HG03060 (cell line): ENCODE measurements around the gene SERGEF.
"Not testable (repeated sequence)": the region's sequence is repeated elsewhere in the genome, so short reads cannot be mapped to it uniquely, and the experiment has no call there.

Experiments
- ATAC-seq: cut with Tn5 transposase; IDR thresholded peaks from one replicate; pipeline ENCODE4 v1.9.1; 2021; ENCODE audit warnings: low read depth, moderate number of reproducible peaks; ENCODE audit not compliant: unreplicated experiment

Gene SERGEF

DNA sequence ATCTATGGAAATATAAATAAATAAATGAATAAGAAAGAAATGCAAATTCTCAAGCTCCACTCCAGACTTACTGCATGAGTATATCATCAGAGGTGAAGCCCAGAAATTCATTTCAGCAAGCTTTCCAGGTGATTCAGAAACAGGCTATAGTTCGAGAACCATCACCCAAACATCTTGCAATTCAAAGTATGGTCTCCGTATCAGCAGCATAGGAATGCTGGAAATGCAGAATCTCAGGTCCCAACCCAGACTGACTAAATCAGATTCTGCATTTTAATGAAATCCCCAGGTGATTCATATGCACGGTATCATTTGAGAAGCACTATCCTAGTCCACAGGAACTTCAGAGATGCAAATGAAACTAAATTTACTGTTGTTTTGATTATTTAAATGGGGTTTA is 95.3 kb downstream of the SERGEF start:
- ATAC-seq, result no peak

DNA sequence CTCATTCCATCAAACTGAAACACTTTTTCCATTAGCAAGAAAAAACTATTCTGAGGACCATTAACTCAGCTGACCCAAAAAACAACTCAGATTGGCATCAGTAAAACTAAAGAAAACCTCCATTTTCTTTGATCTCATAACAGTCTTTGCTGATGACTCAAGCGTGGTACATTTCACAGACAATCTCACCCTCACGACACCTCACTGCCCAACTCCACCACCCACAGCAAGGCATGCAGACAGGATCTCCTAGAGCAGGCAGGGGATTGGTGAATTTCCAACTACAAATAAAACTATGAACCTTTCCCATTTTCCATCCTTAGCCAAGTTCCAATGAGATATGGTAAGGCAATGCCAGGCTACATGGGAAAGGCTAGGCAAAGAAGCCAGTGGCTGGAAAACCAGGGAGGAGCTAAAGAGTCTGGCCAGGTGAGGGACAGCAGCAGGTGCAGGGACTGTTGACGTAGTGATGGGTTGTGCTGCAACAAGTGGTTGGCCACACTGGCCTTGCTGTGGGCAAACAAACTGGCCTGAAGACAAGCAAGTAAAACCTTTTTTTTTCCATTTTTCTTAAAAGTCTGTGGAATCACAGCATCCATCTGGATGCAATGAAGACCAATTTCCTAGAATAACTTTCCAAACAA is 97.2 kb downstream of the SERGEF start:
- ATAC-seq, result no peak

DNA sequence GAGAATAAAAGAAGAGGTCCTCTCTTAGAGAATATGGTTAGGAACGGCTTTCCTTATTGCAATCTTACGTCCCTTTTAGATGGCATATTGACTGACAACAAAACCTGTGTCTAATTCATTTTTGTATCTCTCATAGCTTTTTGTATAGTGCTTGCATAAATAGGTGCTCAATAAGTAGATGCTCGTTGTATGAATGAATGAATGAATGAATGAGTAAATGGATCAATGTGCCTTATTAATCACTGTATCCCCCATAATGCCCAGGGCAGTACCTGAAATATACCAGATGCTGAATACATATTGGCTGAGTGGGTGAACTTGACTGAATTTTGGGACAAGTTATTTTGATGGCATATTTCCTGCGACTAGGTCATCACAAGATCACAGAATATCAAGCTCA is 97.9 kb downstream of the SERGEF start:
- ATAC-seq, result no peak

DNA sequence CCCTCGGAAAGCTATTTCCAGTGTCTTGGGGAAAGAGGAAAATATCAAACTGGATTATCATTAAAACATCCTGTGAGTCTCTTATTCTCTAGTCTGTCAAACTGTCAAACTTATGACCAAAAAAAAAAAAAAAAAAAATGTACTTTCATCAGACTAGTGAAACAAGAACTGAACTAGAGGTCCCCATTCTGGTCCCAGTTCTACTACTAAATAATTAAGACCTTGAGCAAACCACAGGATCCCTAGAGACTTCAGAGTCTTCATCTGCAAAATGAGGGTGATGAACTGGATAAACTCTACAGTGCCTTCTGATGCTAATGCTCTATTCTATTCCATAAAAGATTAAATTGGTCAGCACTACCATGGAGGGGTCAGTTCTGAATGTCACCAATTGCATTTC is 105.8 kb downstream of the SERGEF start:
- no peak for ATAC-seq

DNA sequence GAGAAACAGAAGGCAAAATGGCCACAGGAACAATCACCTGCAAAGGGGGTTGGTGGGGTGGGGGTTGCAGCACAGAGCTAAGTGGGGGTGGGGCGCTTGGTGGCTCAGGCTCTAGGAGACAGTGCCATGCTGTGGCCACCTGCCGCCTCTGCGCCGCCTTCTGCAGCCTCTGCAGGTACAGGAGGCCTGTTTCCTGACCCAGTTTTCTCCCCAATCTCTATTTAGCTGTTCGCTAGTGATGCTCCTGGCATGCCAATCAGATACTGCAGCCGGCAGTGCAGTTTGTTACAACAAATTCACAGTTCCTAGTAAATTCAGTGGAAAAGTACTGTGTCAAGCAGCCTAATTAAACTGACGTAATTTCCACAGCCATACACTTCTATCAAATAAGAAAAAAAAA is 106.4 kb downstream of the SERGEF start:
- no peak for ATAC-seq

DNA sequence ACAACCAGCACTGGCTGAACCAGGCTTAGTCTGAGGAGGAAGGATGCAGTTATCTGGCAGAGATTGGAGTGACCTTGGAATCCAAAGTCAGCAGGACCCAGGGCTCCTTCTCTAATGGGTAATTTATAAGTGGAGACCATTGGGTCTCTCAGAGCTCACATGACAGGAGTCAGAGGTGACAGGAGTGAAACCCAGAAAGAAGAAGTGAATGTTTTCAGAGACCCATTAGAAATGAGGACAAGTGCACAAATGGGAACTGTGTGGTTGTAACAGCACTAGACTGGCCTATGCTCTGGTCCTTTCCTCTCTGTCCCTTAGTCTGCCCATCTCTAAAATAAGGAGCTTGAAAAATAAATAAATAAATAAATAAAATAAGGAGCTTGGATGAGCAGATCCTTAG is 107.4 kb downstream of the SERGEF start:
- ATAC-seq, result peak; percentile 68

DNA sequence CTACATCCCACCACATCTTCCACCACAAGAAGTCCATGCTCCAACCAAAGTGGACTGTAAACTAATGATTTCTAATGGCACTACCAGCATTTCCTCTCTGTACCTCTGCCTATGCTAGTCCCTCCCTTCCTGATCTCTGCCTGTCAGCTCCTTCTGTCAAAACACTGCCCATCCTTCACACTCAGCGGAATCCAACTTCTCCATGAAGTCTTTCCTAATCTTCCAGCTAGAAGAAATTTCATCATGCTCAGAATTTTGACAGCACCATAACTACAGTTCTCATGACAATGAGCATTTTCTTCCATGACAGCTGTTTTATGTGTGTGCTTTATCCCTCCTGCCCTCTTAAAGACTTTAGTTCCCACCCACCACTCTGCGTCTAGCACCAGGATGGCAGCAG is 111.4 kb downstream of the SERGEF start:
- ATAC-seq, result no peak

DNA sequence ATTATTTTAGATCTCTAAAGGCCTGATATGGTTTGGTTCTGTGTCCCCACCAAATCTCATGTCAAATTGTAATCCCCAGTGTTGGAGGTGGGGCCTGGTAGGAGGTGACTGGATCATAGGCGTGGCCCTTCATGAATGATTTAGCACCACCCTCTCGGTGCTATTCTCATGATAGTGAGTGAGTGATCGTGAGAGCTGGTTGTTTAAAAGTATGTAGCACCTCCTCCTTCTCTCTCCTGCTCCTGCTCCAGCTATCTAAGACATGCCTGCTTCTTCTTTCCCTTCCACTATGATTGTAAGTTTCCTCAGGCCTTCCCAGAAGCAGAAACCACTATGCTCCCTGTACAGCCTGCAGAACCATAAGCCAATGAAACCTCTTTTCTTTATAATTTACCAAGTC is 114.1 kb downstream of the SERGEF start:
- no peak for ATAC-seq

DNA sequence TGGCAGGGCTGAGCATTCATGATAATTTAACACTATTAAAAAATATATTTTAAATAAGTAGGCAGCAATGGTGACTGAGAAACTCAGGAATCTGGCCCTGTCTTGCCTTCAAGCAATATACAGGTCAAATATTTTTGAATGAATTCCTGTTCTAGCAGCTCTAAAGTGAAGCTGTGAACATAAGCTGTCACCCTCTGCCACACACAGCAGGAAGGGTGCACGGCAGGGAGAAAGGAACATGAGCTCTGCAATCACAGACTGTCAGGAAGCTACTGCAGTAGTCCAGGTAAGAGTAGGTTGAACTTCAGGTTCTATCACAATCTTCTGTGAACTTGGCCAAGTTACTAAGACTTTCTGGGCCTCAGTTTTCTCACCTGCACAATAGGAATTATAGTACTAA is 114.8 kb downstream of the SERGEF start:
- no peak for ATAC-seq

DNA sequence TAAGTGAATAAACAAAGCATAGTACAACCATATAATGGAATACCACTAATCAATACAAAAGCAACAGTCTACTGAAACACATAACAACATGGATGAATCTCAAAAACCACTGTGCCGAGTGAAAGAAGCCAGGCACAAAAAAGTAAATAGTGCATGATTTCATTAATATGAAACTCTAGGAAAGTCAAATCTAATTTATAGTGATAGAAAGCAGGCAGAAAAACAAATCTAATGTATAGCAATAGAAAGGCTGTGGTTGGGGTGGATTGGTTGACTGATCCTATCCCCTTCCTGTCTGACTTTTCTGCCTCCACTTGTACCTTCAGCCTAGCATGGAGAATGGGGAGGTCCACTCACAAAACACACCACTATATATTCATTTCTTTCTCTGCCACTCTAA is 115.4 kb downstream of the SERGEF start:
- no peak for ATAC-seq

DNA sequence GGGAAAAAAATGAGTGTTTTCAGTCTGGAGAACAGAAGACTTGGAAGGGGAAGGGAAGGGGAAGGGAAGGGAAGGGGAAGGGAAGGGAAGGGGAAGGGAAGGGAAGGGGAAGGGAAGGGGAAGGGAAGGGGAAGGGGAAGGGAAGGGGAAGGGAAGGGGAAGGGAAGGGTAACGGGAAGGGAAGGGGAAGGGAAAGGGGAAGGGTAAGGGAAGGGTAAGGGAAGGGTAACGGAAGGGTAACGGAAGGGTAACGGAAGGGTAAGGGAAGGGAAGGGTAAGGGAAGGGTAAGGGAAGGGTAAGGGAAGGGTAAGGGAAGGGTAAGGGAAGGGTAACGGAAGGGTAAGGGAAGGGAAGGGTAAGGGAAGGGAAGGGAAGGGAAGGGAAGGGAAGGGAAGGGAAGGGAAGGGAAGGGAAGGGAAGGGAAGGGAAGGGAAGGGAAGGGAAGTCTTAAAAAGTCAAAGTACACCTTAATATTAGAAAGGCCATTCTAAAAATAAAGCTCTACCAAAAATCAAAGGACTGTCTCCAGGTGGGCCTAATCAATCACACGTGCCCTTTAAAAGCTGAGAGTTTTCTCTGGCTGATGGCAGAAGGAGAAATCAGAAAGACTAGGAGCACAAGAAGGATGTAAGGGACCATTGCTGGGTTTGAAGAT is 116.2 kb downstream of the SERGEF start:
- not testable (repeated sequence) for ATAC-seq

DNA sequence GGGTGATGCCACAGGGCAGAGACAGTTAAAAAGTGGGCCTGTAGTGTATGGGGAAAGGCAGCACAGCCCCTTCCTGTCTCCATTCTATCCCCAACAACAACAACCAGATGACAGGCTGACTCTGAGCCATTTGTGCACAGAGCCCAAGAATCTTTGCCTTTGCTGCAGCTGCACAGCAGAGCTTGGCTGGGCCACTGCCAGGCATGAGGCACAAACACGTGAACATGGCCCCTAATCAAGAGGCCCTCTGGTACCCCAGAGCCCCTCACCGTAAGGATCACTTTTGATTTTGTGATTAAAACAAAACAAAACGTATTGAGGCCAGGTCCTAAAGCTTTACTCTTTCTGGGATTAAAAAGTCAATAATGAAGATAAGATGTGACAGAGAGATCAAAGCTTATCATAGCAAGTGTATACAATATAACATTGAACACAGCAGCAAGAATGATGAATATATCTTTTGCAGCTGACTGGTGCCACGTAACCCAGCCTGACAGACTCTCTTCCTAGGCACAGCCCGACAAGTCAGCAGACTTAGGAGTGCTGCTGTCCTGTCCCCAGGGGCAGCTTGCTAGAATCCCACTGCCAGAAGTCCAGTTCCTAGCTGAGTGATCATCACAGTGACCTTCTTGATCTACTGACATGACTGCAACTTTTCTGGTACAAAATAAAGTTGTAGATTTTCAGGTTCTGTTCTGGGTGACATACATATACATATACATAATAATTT is 117.8 kb downstream of the SERGEF start:
- no peak for ATAC-seq

DNA sequence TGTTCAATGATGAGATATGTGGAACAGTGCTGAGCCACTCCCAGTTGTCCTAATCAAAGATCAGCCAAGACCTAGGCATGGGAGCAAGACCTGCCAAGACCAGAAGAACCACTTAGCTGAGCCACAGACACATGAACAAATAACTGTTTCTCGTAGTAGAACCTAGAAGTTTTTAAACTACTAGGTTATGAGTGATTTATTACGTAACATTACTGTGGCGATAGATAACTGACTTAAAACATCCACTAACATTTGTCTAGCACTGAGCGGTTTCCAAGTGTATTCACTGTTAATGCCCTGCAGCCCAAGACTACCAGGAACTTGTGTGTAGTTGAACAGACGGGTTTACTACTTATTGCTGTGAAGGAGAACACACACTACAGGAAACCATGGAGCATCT is 120.4 kb downstream of the SERGEF start:
- no peak for ATAC-seq

DNA sequence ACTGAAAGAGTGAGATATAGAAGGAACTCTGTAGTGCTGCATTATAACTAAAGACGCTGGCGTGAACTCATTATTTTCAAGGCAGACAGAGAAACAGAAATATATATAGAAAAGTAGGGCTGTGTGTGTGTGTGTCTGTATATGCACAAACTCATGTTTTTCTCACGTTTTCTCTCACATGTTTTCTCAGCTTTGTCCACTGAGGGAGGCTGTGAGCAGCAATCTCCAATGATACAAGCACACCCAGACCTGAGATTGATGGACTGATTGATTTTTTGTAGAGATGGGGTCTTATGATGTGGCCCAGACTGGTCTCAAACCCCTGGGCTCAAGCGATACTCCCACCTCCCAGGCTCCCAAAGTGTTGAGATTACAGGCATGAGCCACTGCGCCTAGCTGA is 122.5 kb downstream of the SERGEF start:
- no peak for ATAC-seq

DNA sequence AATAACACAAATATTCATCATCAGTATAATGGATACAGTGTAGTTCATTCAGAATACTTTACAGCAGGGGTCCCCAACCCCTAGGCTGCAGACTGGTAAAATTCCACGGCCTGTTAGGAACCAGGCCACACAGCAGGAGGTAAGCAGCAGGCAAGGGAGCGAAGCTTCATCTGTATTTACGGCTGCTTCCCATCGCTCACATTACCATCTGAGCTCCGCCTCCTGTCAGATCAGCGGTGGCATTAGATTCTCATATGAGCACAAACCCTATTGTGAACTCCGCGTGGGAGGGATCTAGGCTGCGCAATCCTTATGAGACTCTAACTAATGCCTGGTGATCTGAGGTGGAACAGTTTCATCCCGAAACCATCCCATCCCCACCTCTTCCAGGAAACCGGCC is 125.1 kb downstream of the SERGEF start:
- ATAC-seq, result no peak

DNA sequence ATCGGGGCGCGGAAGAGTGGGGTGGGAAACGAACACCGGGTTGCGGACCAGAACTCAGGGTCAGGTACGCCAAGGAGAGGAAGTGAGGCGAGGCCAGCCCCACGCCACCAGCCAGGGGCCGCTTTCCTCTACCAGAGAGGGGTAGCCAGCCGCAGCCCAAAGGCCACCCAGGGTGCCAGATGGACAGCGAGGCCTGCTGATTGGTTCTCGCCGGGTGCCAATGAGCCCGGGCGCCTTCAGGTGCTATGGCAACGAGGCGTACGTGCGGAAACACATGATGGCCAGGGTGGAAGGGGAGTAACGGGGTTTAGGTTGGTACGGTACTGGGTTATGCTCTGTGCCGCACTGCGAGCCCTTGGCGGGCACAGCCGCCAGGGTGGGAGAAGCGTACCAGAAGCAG is 128.9 kb downstream of the SERGEF start:
- no peak for ATAC-seq

DNA sequence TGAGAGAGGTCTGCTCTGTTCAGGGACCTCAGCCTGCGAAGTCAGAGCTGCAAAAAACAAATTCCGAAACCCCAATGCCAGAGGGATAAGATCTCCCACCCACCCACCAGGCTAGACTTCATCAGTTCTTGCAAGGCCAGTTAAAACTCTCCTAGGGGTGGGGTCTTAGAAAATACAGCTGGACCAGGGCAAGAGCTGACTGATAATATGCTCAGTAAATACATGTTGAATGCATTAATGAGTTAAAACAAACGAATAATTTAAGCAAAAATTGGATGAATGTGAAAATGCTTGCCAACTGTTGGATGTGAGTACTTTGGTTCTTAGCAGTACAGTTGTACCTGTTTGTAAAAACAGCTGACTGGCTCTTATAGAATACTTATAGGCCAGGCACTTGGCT is 129.8 kb downstream of the SERGEF start:
- no peak for ATAC-seq

DNA sequence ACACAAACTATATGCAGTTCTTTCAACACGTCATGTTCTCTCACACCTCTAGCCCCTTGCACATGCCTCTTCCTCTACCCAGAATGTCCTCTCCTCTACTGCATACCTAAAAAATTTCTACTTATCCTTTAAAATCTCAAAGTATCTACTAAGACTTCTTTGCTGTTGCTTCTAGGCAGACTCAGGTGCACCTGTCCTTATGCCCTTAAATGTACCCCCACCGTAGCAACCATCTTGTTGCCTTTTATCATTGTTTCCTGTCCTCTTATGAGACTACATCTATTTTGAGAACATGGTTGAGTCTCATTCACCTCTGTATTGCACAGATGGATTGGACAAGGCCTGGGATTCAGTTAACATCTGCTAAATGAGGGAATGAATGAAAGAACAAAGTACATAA is 134.1 kb downstream of the SERGEF start:
- ATAC-seq, result no peak

DNA sequence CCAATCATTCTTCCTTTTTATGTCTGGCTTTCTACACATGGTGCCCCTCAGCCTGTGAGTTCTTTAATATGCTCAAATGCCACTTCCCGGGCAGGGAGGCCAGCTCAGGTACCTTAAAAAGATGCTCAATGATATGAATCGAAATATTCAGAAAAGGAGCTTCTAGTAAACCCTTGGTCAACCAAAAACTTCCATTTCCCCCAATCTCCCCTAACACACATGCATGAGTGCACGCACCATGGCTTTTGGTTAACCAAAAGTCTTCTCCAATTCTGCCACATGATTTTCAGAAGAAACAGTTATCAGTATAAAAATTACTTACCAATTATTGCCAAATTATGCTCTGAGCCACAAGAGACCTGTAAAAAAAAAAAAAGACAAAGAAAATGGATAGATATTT is 135.0 kb downstream of the SERGEF start:
- ATAC-seq, result no peak

DNA sequence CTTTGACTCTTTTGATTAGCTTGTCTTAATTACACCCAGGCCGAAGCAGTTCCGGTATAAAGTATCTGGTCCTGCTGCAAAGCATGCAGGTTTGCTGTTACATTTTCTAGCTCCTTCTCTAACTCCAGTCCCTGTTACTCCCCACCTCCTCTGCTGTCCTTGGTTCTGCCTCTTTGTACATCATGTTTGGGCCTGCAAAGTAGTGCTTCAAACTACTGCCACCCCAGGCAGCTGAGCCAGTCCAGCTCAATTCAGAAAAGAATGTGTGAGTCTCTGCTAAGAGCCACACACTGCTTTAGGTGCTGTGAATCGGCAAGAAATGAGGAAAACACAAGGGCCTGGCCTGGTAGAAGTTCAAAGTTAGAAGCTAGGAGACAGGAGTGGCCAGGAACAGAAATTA is 136.0 kb downstream of the SERGEF start:
- ATAC-seq, result no peak

DNA sequence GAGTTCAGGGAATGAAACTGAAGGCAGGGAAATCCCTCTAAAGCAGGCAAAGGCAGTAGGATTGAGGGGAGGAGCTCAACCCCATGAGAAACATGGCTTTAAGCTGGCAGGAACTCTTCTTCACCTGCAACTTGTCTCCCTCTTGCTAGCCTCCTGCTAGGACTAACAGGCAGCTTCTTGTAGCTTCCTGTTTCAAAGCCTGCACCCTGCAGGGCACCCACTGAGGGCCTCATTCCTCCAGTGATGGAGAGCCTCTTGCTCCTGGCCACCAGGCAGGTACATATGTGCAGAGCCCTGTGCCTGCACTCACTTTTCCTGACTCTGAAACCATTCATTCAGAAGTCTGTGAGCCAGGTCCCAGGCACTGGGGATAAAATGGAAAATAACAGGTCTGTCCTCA is 137.0 kb downstream of the SERGEF start:
- no peak for ATAC-seq

DNA sequence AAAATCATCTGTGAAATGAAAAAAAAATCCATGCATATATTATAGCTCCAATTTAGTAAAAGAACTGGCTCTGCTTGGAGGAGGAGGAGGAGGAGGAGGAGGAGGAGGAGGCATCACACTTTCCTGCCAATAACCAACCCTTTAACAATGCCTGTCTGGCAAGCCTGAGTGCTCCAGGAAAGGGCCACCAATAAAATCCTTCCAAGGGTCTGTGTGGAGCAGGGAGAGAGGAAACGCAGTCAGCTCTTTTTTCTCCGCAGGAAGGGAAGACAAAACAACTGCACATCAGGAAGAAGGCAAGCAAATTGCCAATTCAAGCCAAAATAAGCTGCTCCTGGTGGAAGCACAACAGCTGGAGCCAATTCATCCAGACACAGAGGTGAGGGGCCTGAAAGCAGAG is 139.3 kb downstream of the SERGEF start:
- ATAC-seq, result no peak
